Measurements from ENCODE around the gene WDR89.
"Not testable (repeated sequence)": the region's sequence is repeated elsewhere in the genome, so short reads cannot be mapped to it uniquely, and the experiment has no call there.

WDR89 gene

GRCh38 chr14:63641473-63642228 is at the start of gene WDR89:
TSS of gene WDR89 (minus strand) at chr14:63641871. CDS start at chr14:63599942, 41,929 bp downstream.
- peak; percentile 91 for DNase-seq

GRCh38 chr14:63689132-63689531 is 47.5 kb upstream of the WDR89 start:
- no peak for DNase-seq

GRCh38 chr14:63686926-63687325 is 45.3 kb upstream of the WDR89 start:
- DNase-seq = no peak

- no peak for DNase-seq
Observed at GRCh38 chr14:63685401-63685800, 43.7 kb upstream of the WDR89 start.

- no peak for DNase-seq
Observed at GRCh38 chr14:63682727-63683593, 41.3 kb upstream of the WDR89 start.

GRCh38 chr14:63678536-63678935 is 36.9 kb upstream of the WDR89 start:
- no peak for DNase-seq

GRCh38 chr14:63677891-63678379 is 36.3 kb upstream of the WDR89 start:
- no peak for DNase-seq

- no peak for DNase-seq
Observed at GRCh38 chr14:63676615-63677014, 34.9 kb upstream of the WDR89 start.

GRCh38 chr14:63673886-63674497 is 32.3 kb upstream of the WDR89 start:
- no peak for DNase-seq

GRCh38 chr14:63673255-63673654 is 31.6 kb upstream of the WDR89 start:
- no peak for DNase-seq

GRCh38 chr14:63672417-63673180 is 30.9 kb upstream of the WDR89 start:
- DNase-seq = no peak

GRCh38 chr14:63671987-63672386 is 30.3 kb upstream of the WDR89 start:
- DNase-seq = no peak

GRCh38 chr14:63670692-63671091 is 29.0 kb upstream of the WDR89 start:
- DNase-seq = no peak

GRCh38 chr14:63666335-63666734 is 24.7 kb upstream of the WDR89 start:
- no peak for DNase-seq

- DNase-seq = no peak
Observed at GRCh38 chr14:63663428-63664341, 22.0 kb upstream of the WDR89 start.

GRCh38 chr14:63662776-63663175 is 21.1 kb upstream of the WDR89 start:
- DNase-seq = no peak

- DNase-seq = not testable (repeated sequence)
Observed at GRCh38 chr14:63661881-63662280, 20.2 kb upstream of the WDR89 start.

- DNase-seq = no peak
Observed at GRCh38 chr14:63659726-63660125, 18.1 kb upstream of the WDR89 start.

GRCh38 chr14:63656194-63656593 is 14.5 kb upstream of the WDR89 start:
- DNase-seq = no peak

- no peak for DNase-seq
Observed at GRCh38 chr14:63654936-63655335, 13.3 kb upstream of the WDR89 start.

- DNase-seq = no peak
Observed at GRCh38 chr14:63654346-63654745, 12.7 kb upstream of the WDR89 start.

GRCh38 chr14:63652406-63652805 is 10.7 kb upstream of the WDR89 start:
- DNase-seq = no peak
